HEK293 (cell line): ENCODE measurements around the gene ARPC1A.
"Not testable (repeated sequence)": the region's sequence is repeated elsewhere in the genome, so short reads cannot be mapped to it uniquely, and the experiment has no call there.

Experiments used
- CTCF ChIA-PET: fragments of 350-600 bp; formaldehyde crosslinking; extraction: SDS; loops from one replicate; lab custom pipeline; 2021; ENCODE audit warnings: antibody characterized with exemption; lab: Yijun Ruan, JAX
- POLR2A ChIA-PET: fragments of 300-600 bp; formaldehyde crosslinking; extraction: SDS; loops from one replicate; lab custom pipeline; 2020; ENCODE audit warnings: antibody characterized with exemption, inconsistent platforms; lab: Yijun Ruan, JAX
- H3K27ac ChIP-seq: fragments of 200-500 bp; sonication (Bioruptor generic); 2 replicates; pipeline ENCODE4 v1.5.1; 2014; ENCODE audit warnings: low read depth, low read length, control low read depth, inconsistent platforms; ENCODE audit errors: extremely low read depth
- H3K36me3 ChIP-seq, 2 experiments: fragments of 200-500 bp in 1 of 2; sonication (Bioruptor generic) in 1 of 2; 1 replicate in 1 of 2; 2 replicates in 1 of 2; pipeline ENCODE4 v1.5.1; 2014 to 2017; ENCODE audit warnings: inconsistent platforms in 2 of 2, low read length in 2 of 2; ENCODE audit not compliant: control insufficient read depth in 2 of 2, insufficient read depth in 1 of 2
- H3K4me1 ChIP-seq: fragments of 200-500 bp; sonication (Bioruptor generic); 2 replicates; pipeline ENCODE4 v1.5.1; 2014; ENCODE audit warnings: mild to moderate bottlenecking, low read length, inconsistent platforms; ENCODE audit not compliant: control insufficient read depth, insufficient read depth
- H3K4me3 ChIP-seq: 2 replicates; pipeline ENCODE4 v1.5.1; 2011; ENCODE audit warnings: low read depth, mild to moderate bottlenecking, control low read depth, low read length, moderate library complexity
- H3K9me3 ChIP-seq: fragments of 200-500 bp; sonication (Bioruptor generic); 2 replicates; pipeline ENCODE4 v1.5.1; 2014; ENCODE audit warnings: low read depth, low read length, inconsistent platforms; ENCODE audit not compliant: control insufficient read depth, insufficient read depth
- GLIS2 ChIP-seq: fragments of 450-650 bp; formaldehyde crosslinking; IDR thresholded peaks from 2 replicates; pipeline ENCODE4 v1.5.1; 2016; ENCODE audit warnings: missing biosample characterization, missing genetic modification characterization
- INSM2 ChIP-seq: fragments of 450-650 bp; formaldehyde crosslinking; IDR thresholded peaks from 2 replicates; pipeline ENCODE4 v1.5.1; 2016; ENCODE audit warnings: missing biosample characterization, missing genetic modification characterization
- PRDM1 ChIP-seq: fragments of 450-650 bp; formaldehyde crosslinking; IDR thresholded peaks from 2 replicates; pipeline ENCODE4; 2016; ENCODE audit warnings: missing biosample characterization, missing genetic modification characterization
- PRDM10 ChIP-seq: fragments of 450-650 bp; formaldehyde crosslinking; IDR thresholded peaks from 2 replicates; pipeline ENCODE4 v1.5.1; 2016; ENCODE audit warnings: missing biosample characterization, missing genetic modification characterization
- ZBTB48 ChIP-seq: fragments of 450-650 bp; formaldehyde crosslinking; IDR thresholded peaks from 2 replicates; pipeline ENCODE4 v1.5.1; 2016; ENCODE audit warnings: missing biosample characterization, missing genetic modification characterization
- ZBTB8A ChIP-seq: fragments of 450-650 bp; formaldehyde crosslinking; IDR thresholded peaks from 2 replicates; pipeline ENCODE4 v1.5.1; 2016; ENCODE audit warnings: missing biosample characterization, missing genetic modification characterization
- ZFHX2 ChIP-seq: fragments of 450-650 bp; formaldehyde crosslinking; conservative IDR thresholded peaks from 2 replicates; pipeline ENCODE4 v1.5.1; 2016; ENCODE audit warnings: missing biosample characterization, missing genetic modification characterization
- ZIC2 ChIP-seq: fragments of 450-650 bp; formaldehyde crosslinking; IDR thresholded peaks from 2 replicates; pipeline ENCODE4 v1.5.1; 2016; ENCODE audit warnings: missing biosample characterization, missing genetic modification characterization
- ZNF121 ChIP-seq: fragments of 450-650 bp; formaldehyde crosslinking; IDR thresholded peaks from 2 replicates; pipeline ENCODE4 v1.5.1; 2016; ENCODE audit warnings: missing biosample characterization, missing genetic modification characterization
- ZNF132 ChIP-seq: fragments of 450-650 bp; formaldehyde crosslinking; IDR thresholded peaks from 2 replicates; pipeline ENCODE4 v1.5.1; 2017; ENCODE audit warnings: missing biosample characterization, missing genetic modification characterization, borderline replicate concordance
- ZNF138 ChIP-seq: fragments of 450-650 bp; formaldehyde crosslinking; IDR thresholded peaks from 2 replicates; pipeline ENCODE4 v1.5.1; 2016; ENCODE audit warnings: missing biosample characterization, missing genetic modification characterization, borderline replicate concordance
- ZNF416 ChIP-seq: fragments of 450-650 bp; formaldehyde crosslinking; IDR thresholded peaks from 2 replicates; pipeline ENCODE4 v1.5.1; 2016; ENCODE audit warnings: missing biosample characterization, missing genetic modification characterization
- ZNF692 ChIP-seq: fragments of 450-650 bp; formaldehyde crosslinking; IDR thresholded peaks from 2 replicates; pipeline ENCODE4 v1.5.1; 2016; ENCODE audit warnings: missing biosample characterization, missing genetic modification characterization

Gene ARPC1A

GRCh38 chr7:99325592-99326407 lies at the start of gene ARPC1A (continued):
- TF ChIP-seq ZNF416 (tag by site-specific recombination): no peak
- TF ChIP-seq ZBTB8A (tag by site-specific recombination): peak; percentile 86
- TF ChIP-seq ZNF692 (tag by site-specific recombination): 0 out of 2 replicates have a peak, but pooled peaks have one; percentile 45
- TF ChIP-seq PRDM1 (tag by site-specific recombination): no peak
- TF ChIP-seq ZBTB48: 0 out of 2 replicates have a peak, but pooled peaks have one; percentile 32
- TF ChIP-seq ZFHX2 (tag by site-specific recombination): peak; percentile 79
- TF ChIP-seq INSM2 (tag by site-specific recombination): no peak; the same call in 1 of the 2 replicates
- TF ChIP-seq ZIC2 (tag by site-specific recombination): peak; percentile 55; the same call in 1 of the 2 replicates
- no peak for TF ChIP-seq ZNF132 (tag by site-specific recombination)
- TF ChIP-seq GLIS2: peak; percentile 63
- peak; percentile 81; the same call in 1 of the 2 replicates for TF ChIP-seq PRDM10 (tag by site-specific recombination)

GRCh38 chr7:99278180-99278579 lies 47.5 kb upstream of the ARPC1A start:
- TF ChIP-seq ZIC2 (tag by site-specific recombination) (peak; percentile 96), ZNF138 (no peak)
- Histone ChIP-seq H3K27ac (no peak overlapping the region), H3K4me3 (no peak overlapping the region), H3K36me3 (no peaks in the 10 kb centered on the region), H3K9me3 (no peaks in the 10 kb centered on the region), H3K4me1 (no peaks in the 10 kb centered on the region)
- ChIA-PET POLR2A (no interaction called here), CTCF (interaction anchor here (0.9 kb wide), 1 partner anchor 238 kb away, joined by 4 read pairs; no protein-coding TSS in a partner anchor)

GRCh38 chr7:99284165-99284564 lies 41.5 kb upstream of the ARPC1A start:
- H3K9me3 ChIP-seq, H3K36me3 ChIP-seq, H3K27ac ChIP-seq, CTCF ChIA-PET, POLR2A ChIA-PET, H3K4me1 ChIP-seq, H3K4me3 ChIP-seq: not testable (repeated sequence)
- peak; percentile 58; the same call in 1 of the 2 replicates for TF ChIP-seq ZNF121 (tag by site-specific recombination)
